H9 (cell line): ENCODE results near the gene ENC1. TPM values are rescaled to one million over a fixed set of nuclear protein-coding genes. Genes with fewer than 3 reads are reported as not detected.
A peak's percentile ranks its signal among the peaks of the same experiment; 100 is the strongest.

Experiments used
- DNase-seq: peaks from one replicate; pipeline ENCODE4 v3.0.0-alpha.2; 2017
- H2AFZ ChIP-seq: one replicate; pipeline ENCODE4 v1.6.1; 2013; ENCODE audit warnings: mild to moderate bottlenecking, low read length, control low read depth, moderate library complexity
- H2AK5ac ChIP-seq: 2 replicates; pipeline ENCODE4 v1.6.1; 2013; ENCODE audit warnings: low read length, control low read depth, mixed read lengths; ENCODE audit not compliant: insufficient read length
- H2BK120ac ChIP-seq: one replicate; pipeline ENCODE4 v1.6.1; 2013; ENCODE audit warnings: low read depth, mild to moderate bottlenecking, low read length, control low read depth, inconsistent platforms; ENCODE audit not compliant: poor library complexity, severe bottlenecking
- H2BK12ac ChIP-seq: 2 replicates; pipeline ENCODE4 v1.6.1; 2013; ENCODE audit warnings: low read length, control low read depth, mixed read lengths, low read depth; ENCODE audit not compliant: insufficient read length
- H2BK15ac ChIP-seq: 2 replicates; pipeline ENCODE4 v1.6.1; 2013; ENCODE audit warnings: low read depth, low read length, control low read depth
- H2BK20ac ChIP-seq: one replicate; pipeline ENCODE4 v1.6.1; 2013; ENCODE audit warnings: low read depth, mild to moderate bottlenecking, low read length, control low read depth, inconsistent platforms; ENCODE audit not compliant: poor library complexity, severe bottlenecking
- H2BK5ac ChIP-seq: 2 replicates; pipeline ENCODE4 v1.6.1; 2013; ENCODE audit warnings: low read length, control low read depth, mixed read lengths; ENCODE audit not compliant: insufficient read length
- H3K14ac ChIP-seq: 2 replicates; pipeline ENCODE4 v1.6.1; 2013; ENCODE audit warnings: low read length, control low read depth; ENCODE audit not compliant: insufficient read depth
- H3K18ac ChIP-seq: 2 replicates; pipeline ENCODE4 v1.6.1; 2013; ENCODE audit warnings: low read depth, mild to moderate bottlenecking, mixed read lengths, low read length, control low read depth; ENCODE audit not compliant: insufficient read length
- H3K23ac ChIP-seq: 2 replicates; pipeline ENCODE4 v1.6.1; 2013; ENCODE audit warnings: low read length, control low read depth, mixed read lengths, low read depth; ENCODE audit not compliant: insufficient read length
- H3K23me2 ChIP-seq: 2 replicates; pipeline ENCODE4 v1.6.1; 2013; ENCODE audit warnings: low read depth, mild to moderate bottlenecking, mixed read lengths, low read length, control low read depth; ENCODE audit not compliant: insufficient read length, poor library complexity, severe bottlenecking
- H3K27ac ChIP-seq: 2 replicates; pipeline ENCODE4 v1.5.1; 2013; ENCODE audit warnings: low read length, control low read depth, mixed read lengths, low read depth; ENCODE audit not compliant: insufficient read length
- H3K27me3 ChIP-seq: 2 replicates; pipeline ENCODE4 v1.6.1; 2013; ENCODE audit warnings: low read length, control low read depth, inconsistent platforms; ENCODE audit not compliant: insufficient read depth
- H3K4ac ChIP-seq: 2 replicates; pipeline ENCODE4 v1.6.1; 2013; ENCODE audit warnings: low read depth, mild to moderate bottlenecking, control low read depth, inconsistent platforms, low read length, moderate library complexity
- H3K4me1 ChIP-seq: 2 replicates; pipeline ENCODE4 v1.6.1; 2013; ENCODE audit warnings: low read length, control low read depth, inconsistent platforms; ENCODE audit not compliant: insufficient read depth
- H3K4me2 ChIP-seq: 2 replicates; pipeline ENCODE4 v1.6.1; 2013; ENCODE audit warnings: low read length, control low read depth, mixed read lengths; ENCODE audit not compliant: insufficient read length, insufficient read depth
- H3K56ac ChIP-seq: 2 replicates; pipeline ENCODE4 v1.6.1; 2013; ENCODE audit warnings: low read depth, mild to moderate bottlenecking, mixed read lengths, low read length, control low read depth; ENCODE audit not compliant: insufficient read length
- H3K79me1 ChIP-seq: 2 replicates; pipeline ENCODE4 v1.6.1; 2013; ENCODE audit warnings: low read depth, mild to moderate bottlenecking, moderate library complexity, low read length, control low read depth, inconsistent platforms; ENCODE audit not compliant: insufficient read depth, poor library complexity, severe bottlenecking
- H3K79me2 ChIP-seq: 2 replicates; pipeline ENCODE4 v1.6.1; 2013; ENCODE audit warnings: low read length, control low read depth, inconsistent platforms; ENCODE audit not compliant: insufficient read depth
- H3K9ac ChIP-seq: 2 replicates; pipeline ENCODE4 v1.6.1; 2013; ENCODE audit warnings: low read length, control low read depth, mixed read lengths; ENCODE audit not compliant: insufficient read length; ENCODE audit errors: extremely low read depth
- H3K9me3 ChIP-seq: one replicate; pipeline ENCODE4 v1.6.1; 2013; ENCODE audit warnings: low read depth, low read length, inconsistent platforms; ENCODE audit not compliant: control insufficient read depth
- H3T11ph ChIP-seq: one replicate; pipeline ENCODE4 v1.6.1; 2013; ENCODE audit warnings: mild to moderate bottlenecking, low read length, control low read depth, inconsistent platforms
- H4K20me1 ChIP-seq: one replicate; pipeline ENCODE4 v1.6.1; 2013; ENCODE audit not compliant: control insufficient read depth, insufficient read length, insufficient read depth
- H4K5ac ChIP-seq: 2 replicates; pipeline ENCODE4 v1.6.1; 2013; ENCODE audit warnings: low read depth, mild to moderate bottlenecking, mixed read lengths, low read length, control low read depth; ENCODE audit not compliant: insufficient read length
- H4K8ac ChIP-seq: replicated peaks from 2 replicates; pipeline ENCODE4 v1.6.1; 2013; ENCODE audit warnings: low read length, control low read depth, mixed read lengths, low read depth; ENCODE audit not compliant: insufficient read length
- H4K91ac ChIP-seq: 2 replicates; pipeline ENCODE4 v1.6.1; 2013; ENCODE audit warnings: low read depth, mild to moderate bottlenecking, moderate library complexity, mixed read lengths, low read length, control low read depth; ENCODE audit not compliant: insufficient read length
- H3K27ac Mint-ChIP-seq, 3 experiments: 2 replicates in 2 of 3; 3 replicates in 1 of 3; pipeline ENCODE4 v1.8.0; 2020 to 2021; ENCODE audit warnings: mixed read lengths in 3 of 3, mild to moderate bottlenecking in 1 of 3, moderate library complexity in 1 of 3
- H3K27me3 Mint-ChIP-seq: 2 replicates; pipeline ENCODE4 v1.8.0; 2021; ENCODE audit warnings: low read depth, mild to moderate bottlenecking, moderate library complexity, mixed read lengths
- H3K36me3 Mint-ChIP-seq, 3 experiments: 2 replicates in 2 of 3; 3 replicates in 1 of 3; pipeline ENCODE4 v1.8.0; 2020 to 2021; ENCODE audit warnings: low read depth in 3 of 3, mixed read lengths in 3 of 3; ENCODE audit not compliant: insufficient read depth in 1 of 3
- H3K4me1 Mint-ChIP-seq, 2 experiments: 2 replicates each; pipeline ENCODE4 v1.8.0; 2020; ENCODE audit warnings: mixed read lengths in 2 of 2
- H3K4me3 Mint-ChIP-seq, 2 experiments: 2 replicates in 1 of 2; 3 replicates in 1 of 2; pipeline ENCODE4 v1.8.0; 2020 to 2021; ENCODE audit warnings: mild to moderate bottlenecking in 2 of 2, mixed read lengths in 2 of 2, moderate library complexity in 1 of 2
- H3K9me3 Mint-ChIP-seq, 2 experiments: 2 replicates in 1 of 2; 3 replicates in 1 of 2; pipeline ENCODE4 v1.8.0; 2020; ENCODE audit warnings: mild to moderate bottlenecking in 2 of 2, mixed read lengths in 2 of 2, moderate library complexity in 1 of 2
- WGBS: extraction: QIAGEN DNeasy Blood & Tissue Kit; methylation state at CpG from one replicate; pipeline ENCODE4 v1.1.7; 2013; ENCODE audit warnings: missing lambda C conversion rate, low lambda C conversion rate, mixed read lengths; ENCODE audit not compliant: insufficient read length; ENCODE audit errors: extremely low coverage; 5-methylcytosine and 5-hydroxymethylcytosine counted together
- total RNA-seq: library from RNA; stranded (reverse); gene quantifications from 2 replicates; pipeline ENCODE4 v1.2.1, GENCODE V29; 2021
- TF ChIP-seq, protein P1 (sequence below): fragments of 200-600 bp; sonication (generic); conservative IDR thresholded peaks from 3 replicates; pipeline ENCODE4 v1.8.0; 2021; ENCODE audit warnings: antibody characterized with exemption, mild to moderate bottlenecking

Gene ENC1
- total RNA-seq, 1 experiment from 2014 or later: 14.4 TPM

DNA sequence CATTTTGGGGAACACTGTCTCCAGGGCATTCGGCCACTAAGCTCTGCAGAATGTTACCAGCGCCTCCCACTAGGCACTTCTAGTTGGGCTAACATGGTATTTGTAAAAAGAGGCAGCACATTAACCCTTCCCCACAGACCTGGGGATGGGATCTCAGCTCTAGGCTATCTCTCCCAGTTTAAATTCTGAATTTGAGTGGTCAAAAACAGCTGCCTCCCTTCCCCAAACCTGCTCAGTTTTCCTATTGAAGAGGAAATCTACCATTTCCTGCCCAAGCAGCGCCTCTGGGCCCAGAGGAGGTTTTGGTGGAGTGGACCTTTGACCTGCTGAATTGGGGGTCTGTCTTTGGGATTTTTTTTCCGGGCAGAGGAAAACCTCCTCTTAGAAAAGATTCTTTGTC lies 53.2 kb downstream of the ENC1 start:
- no peak overlapping the region for H2BK15ac ChIP-seq
- no peak overlapping the region for H3K18ac ChIP-seq
- Mint-ChIP-seq H3K36me3 (no peaks in the 10 kb centered on the region; a peak in 1 of 7 replicates), H3K4me3 (no peak overlapping the region), H3K4me1 (peaks cover 32 to 39% of the 10 kb centered on the region in 2 experiments), H3K9me3 (no peaks in the 10 kb centered on the region; a peak in 2 of 5 replicates), H3K27ac (peak overlapping the region in 1 of 3 experiments; percentile 52; a peak in 1 of 7 replicates), H3K27me3 (peaks cover 1% of the 10 kb centered on the region; the same call in 1 of the 2 replicates)
- no peak overlapping the region for H3K4me2 ChIP-seq
- H2BK120ac ChIP-seq: no peak overlapping the region
- H3K27ac ChIP-seq: no peak overlapping the region
- no peaks in the 10 kb centered on the region for H4K20me1 ChIP-seq
- H2BK12ac ChIP-seq: no peak overlapping the region
- WGBS: no CpG with 5 or more reads among the region's 4 CpGs
- H2AK5ac ChIP-seq: no peak overlapping the region
- H4K5ac ChIP-seq: no peak overlapping the region
- H3T11ph ChIP-seq: no peak overlapping the region
- H2AFZ ChIP-seq: peak overlapping the region; percentile 71
- H3K79me2 ChIP-seq: no peaks in the 10 kb centered on the region
- H3K9ac ChIP-seq: no peak overlapping the region
- H3K4ac ChIP-seq: no peak overlapping the region
- TF ChIP-seq, protein P1, sequence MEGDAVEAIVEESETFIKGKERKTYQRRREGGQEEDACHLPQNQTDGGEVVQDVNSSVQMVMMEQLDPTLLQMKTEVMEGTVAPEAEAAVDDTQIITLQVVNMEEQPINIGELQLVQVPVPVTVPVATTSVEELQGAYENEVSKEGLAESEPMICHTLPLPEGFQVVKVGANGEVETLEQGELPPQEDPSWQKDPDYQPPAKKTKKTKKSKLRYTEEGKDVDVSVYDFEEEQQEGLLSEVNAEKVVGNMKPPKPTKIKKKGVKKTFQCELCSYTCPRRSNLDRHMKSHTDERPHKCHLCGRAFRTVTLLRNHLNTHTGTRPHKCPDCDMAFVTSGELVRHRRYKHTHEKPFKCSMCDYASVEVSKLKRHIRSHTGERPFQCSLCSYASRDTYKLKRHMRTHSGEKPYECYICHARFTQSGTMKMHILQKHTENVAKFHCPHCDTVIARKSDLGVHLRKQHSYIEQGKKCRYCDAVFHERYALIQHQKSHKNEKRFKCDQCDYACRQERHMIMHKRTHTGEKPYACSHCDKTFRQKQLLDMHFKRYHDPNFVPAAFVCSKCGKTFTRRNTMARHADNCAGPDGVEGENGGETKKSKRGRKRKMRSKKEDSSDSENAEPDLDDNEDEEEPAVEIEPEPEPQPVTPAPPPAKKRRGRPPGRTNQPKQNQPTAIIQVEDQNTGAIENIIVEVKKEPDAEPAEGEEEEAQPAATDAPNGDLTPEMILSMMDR: no peak
- no peak overlapping the region for H4K8ac ChIP-seq
- H3K23ac ChIP-seq: no peak overlapping the region
- no peak overlapping the region for H4K91ac ChIP-seq
- H3K27me3 ChIP-seq: no peaks in the 10 kb centered on the region
- peaks cover 8% of the 10 kb centered on the region; the same call in 1 of the 2 replicates for H3K4me1 ChIP-seq
- no peak overlapping the region for H3K56ac ChIP-seq
- no peaks in the 10 kb centered on the region for H3K9me3 ChIP-seq
- no peaks in the 10 kb centered on the region for H3K79me1 ChIP-seq
- no peak for DNase-seq
- no peak overlapping the region for H2BK5ac ChIP-seq
- H3K23me2 ChIP-seq: no peaks in the 10 kb centered on the region
- H2BK20ac ChIP-seq: no peak overlapping the region
- no peak overlapping the region for H3K14ac ChIP-seq
